ENCODE data around the gene RABL2B. TPM values are rescaled to one million over a fixed set of nuclear protein-coding genes. Genes with fewer than 3 reads are reported as not detected.

Gene RABL2B
- total RNA-seq, 2 donors from 2014 or later = 35.4 to 35.5 TPM

DNA sequence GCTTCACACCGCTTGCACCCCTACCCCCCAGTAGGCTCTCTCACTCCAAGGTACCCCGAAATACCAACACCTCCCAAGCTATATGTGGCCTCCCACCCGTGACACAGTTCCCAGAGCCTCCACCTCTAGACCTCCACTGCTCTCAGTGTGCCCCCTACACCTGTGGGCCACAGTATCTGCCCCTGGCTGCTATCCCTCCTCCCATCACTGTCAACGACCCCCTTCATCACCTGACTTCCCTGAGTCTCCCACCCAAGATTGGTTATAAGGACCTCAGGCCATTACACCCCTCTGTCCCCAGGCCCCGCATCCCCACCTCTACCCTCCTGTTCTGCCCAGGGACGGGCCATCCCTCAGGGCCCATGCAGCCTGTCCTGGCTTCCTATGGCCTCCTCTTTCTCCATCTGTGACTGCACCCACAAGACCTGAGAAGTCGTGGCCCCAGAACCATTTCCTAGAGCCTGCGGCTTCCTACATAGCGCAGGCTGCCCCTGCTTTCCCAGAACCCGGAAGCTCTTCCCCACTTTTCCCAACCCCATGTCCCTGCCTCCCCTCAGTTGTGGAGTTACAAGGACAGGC is 44.7 kb downstream of the RABL2B start:
- Mint-ChIP-seq H3K36me3 (ENCODE audit: low read depth) (no peaks in the 10 kb centered on the region), H3K27ac (no peak overlapping the region), H3K4me1 (no peaks in the 10 kb centered on the region), H3K27me3 (ENCODE audit: insufficient read depth) (peaks cover 82% of the 10 kb centered on the region), H3K4me3 (no peak overlapping the region), H3K9me3 (no peaks in the 10 kb centered on the region)
- H3K27me3 ChIP-seq (ENCODE audit: control insufficient read depth, insufficient read depth, low read length, poor library complexity, severe bottlenecking) = peaks cover 45% of the 10 kb centered on the region
- TF ChIP-seq, protein P1, sequence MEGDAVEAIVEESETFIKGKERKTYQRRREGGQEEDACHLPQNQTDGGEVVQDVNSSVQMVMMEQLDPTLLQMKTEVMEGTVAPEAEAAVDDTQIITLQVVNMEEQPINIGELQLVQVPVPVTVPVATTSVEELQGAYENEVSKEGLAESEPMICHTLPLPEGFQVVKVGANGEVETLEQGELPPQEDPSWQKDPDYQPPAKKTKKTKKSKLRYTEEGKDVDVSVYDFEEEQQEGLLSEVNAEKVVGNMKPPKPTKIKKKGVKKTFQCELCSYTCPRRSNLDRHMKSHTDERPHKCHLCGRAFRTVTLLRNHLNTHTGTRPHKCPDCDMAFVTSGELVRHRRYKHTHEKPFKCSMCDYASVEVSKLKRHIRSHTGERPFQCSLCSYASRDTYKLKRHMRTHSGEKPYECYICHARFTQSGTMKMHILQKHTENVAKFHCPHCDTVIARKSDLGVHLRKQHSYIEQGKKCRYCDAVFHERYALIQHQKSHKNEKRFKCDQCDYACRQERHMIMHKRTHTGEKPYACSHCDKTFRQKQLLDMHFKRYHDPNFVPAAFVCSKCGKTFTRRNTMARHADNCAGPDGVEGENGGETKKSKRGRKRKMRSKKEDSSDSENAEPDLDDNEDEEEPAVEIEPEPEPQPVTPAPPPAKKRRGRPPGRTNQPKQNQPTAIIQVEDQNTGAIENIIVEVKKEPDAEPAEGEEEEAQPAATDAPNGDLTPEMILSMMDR (conservative IDR thresholded peaks at IDR 0.05) = no peak
- H3K36me3 ChIP-seq (ENCODE audit: control insufficient read depth, insufficient read depth, low read length) = no peaks in the 10 kb centered on the region
- DNase-seq = peak; percentile 16
- no peak overlapping the region for H3K9ac ChIP-seq (ENCODE audit: extremely low read depth, low read length, poor library complexity, severe bottlenecking)
- H3K4me1 ChIP-seq (ENCODE audit: control insufficient read depth, insufficient read depth, low read length) = no peaks in the 10 kb centered on the region
- H3K4me3 ChIP-seq (ENCODE audit: low read length) = no peak overlapping the region
- H3K9me3 ChIP-seq (ENCODE audit: control insufficient read depth, low read length) = no peaks in the 10 kb centered on the region
- WGBS, 2 experiments (ENCODE audit: insufficient coverage in 1 of 2, insufficient read length in 1 of 2) = 89 to 98% methylated on average over 4 to 10 of the region's 10 CpGs
- no peak overlapping the region for H3K27ac ChIP-seq (ENCODE audit: low read depth, low read length)

DNA sequence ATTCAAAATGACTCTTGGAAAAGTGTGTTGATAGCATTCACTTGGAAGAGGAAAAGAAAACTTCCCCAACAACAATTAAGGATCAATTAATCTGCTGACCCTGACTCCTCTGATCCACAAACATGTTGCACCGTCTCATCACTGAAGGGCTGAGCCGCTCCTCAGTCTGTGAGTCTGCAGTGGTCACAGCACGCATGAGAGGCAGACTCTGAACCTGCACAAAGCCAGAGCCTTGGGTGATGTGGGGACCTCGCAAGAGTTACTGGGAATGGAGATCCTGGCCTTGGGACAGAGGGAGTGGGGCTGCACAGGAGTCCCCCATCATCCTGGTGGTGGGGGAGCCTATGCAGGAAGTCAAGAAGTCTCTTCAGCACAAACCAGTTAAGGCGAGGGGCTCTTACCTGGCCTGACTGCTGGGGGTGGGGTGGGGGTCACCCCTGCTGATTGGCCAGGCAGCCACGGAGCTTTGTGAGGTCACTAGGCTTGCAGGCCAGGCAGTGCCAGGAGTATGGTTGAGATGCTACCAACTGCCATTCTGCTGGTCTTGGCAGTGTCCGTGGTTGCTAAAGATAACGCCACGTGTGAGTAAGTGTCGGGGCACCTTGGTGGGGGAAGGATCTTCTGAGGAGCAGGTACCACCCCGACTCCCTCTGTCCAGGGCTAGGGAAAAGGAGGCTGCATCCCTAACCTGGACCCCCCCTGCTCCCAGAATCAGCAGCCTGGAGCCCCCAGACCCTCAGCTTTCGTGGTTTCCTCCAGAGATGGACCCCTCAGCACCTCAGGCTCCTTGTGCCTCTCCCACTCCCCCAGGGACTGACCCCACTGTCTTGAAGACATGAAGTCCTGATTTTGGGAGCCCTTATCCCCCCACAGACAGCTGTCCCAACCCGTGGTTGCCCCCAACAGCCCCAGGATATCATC is 45.4 kb downstream of the RABL2B start, which contains the start of gene ACR:
ACR (plus strand) TSS at position 477 of the 921 bp plus-strand sequence; CDS start at position 509, 32 bp downstream.
- H3K27ac ChIP-seq (ENCODE audit: low read depth, low read length) = no peak within 1 kb of the TSS
- 86 to 91% methylated on average over 10 to 13 of the region's 13 CpGs for WGBS, 2 experiments (ENCODE audit: insufficient coverage in 1 of 2, insufficient read length in 1 of 2)
- H3K4me1 ChIP-seq (ENCODE audit: control insufficient read depth, insufficient read depth, low read length) = no peaks in the 10 kb centered on the region
- H3K9me3 ChIP-seq (ENCODE audit: control insufficient read depth, low read length) = no peaks in the 10 kb centered on the region
- DNase-seq = peak; percentile 44
- TF ChIP-seq, protein P1 (conservative IDR thresholded peaks at IDR 0.05) = no peak
- Mint-ChIP-seq H3K4me3 (no peak within 1 kb of the TSS), H3K27ac (no peak within 1 kb of the TSS), H3K4me1 (peaks cover 1% of the 10 kb centered on the region), H3K36me3 (ENCODE audit: low read depth) (no peaks in the 10 kb centered on the region), H3K27me3 (ENCODE audit: insufficient read depth) (peaks cover 82% of the 10 kb centered on the region), H3K9me3 (no peaks in the 10 kb centered on the region)
- H3K36me3 ChIP-seq (ENCODE audit: control insufficient read depth, insufficient read depth, low read length) = no peaks in the 10 kb centered on the region
- H3K9ac ChIP-seq (ENCODE audit: extremely low read depth, low read length, poor library complexity, severe bottlenecking) = no peak within 1 kb of the TSS
- H3K4me3 ChIP-seq (ENCODE audit: low read length) = no peak within 1 kb of the TSS
- peaks cover 45% of the 10 kb centered on the region for H3K27me3 ChIP-seq (ENCODE audit: control insufficient read depth, insufficient read depth, low read length, poor library complexity, severe bottlenecking)

DNA sequence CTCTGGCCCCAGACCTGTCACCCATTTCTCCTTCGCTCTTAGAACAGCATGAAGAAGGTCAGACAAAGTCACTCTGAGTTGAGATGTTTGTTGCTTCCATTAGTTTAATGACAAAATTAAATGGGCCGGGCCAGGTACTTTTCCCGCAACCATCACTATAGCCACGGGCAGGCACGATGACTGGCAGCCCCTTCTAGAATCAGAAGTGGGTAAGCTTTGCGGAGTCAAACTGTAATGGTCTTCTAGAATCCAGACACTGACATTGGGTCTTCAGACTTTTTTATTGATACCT is 47.8 kb downstream of the RABL2B start:
- no peaks in the 10 kb centered on the region for H3K4me1 ChIP-seq (ENCODE audit: control insufficient read depth, insufficient read depth, low read length)
- peaks cover 87% of the 10 kb centered on the region for H3K27me3 Mint-ChIP-seq (ENCODE audit: insufficient read depth)
- 77 to 94% methylated on average over 4 to 6 of the region's 6 CpGs for WGBS, 2 experiments (ENCODE audit: insufficient coverage in 1 of 2, insufficient read length in 1 of 2)
- H3K27me3 ChIP-seq (ENCODE audit: control insufficient read depth, insufficient read depth, low read length, poor library complexity, severe bottlenecking) = peaks cover 45% of the 10 kb centered on the region
- H3K9ac ChIP-seq (ENCODE audit: extremely low read depth, low read length, poor library complexity, severe bottlenecking) = no peak overlapping the region
- no peaks in the 10 kb centered on the region for H3K36me3 ChIP-seq (ENCODE audit: control insufficient read depth, insufficient read depth, low read length)
- H3K27ac ChIP-seq (ENCODE audit: low read depth, low read length) = no peak overlapping the region
- TF ChIP-seq, protein P1 (conservative IDR thresholded peaks at IDR 0.05) = no peak
- H3K4me3 Mint-ChIP-seq = no peak overlapping the region
- peaks cover 1% of the 10 kb centered on the region for H3K4me1 Mint-ChIP-seq
- no peaks in the 10 kb centered on the region for H3K9me3 ChIP-seq (ENCODE audit: control insufficient read depth, low read length)
- H3K36me3 Mint-ChIP-seq (ENCODE audit: low read depth) = peaks cover 2% of the 10 kb centered on the region
- H3K27ac Mint-ChIP-seq = no peak overlapping the region
- H3K9me3 Mint-ChIP-seq = no peaks in the 10 kb centered on the region
- DNase-seq = no peak
- no peak overlapping the region for H3K4me3 ChIP-seq (ENCODE audit: low read length)

Measured in endodermal cell (in vitro differentiated cells).